Stimulated activated CD8-positive, alpha-beta memory T cell treated with anti-CD3 and anti-CD28 coated beads, Interleukin-15, amount 100 ng/mL, for 48 hours (primary cell): ENCODE results near the gene PACS1.
"Not testable (repeated sequence)": the region's sequence is repeated elsewhere in the genome, so short reads cannot be mapped to it uniquely, and the experiment has no call there.

ENCODE experiments used
- DNase-seq, 2 donors: peaks; one replicate each; pipeline ENCODE4 v3.0.0-alpha.2; 2020; ENCODE audit warnings: low read depth in 2 of 2

PACS1 gene

DNA sequence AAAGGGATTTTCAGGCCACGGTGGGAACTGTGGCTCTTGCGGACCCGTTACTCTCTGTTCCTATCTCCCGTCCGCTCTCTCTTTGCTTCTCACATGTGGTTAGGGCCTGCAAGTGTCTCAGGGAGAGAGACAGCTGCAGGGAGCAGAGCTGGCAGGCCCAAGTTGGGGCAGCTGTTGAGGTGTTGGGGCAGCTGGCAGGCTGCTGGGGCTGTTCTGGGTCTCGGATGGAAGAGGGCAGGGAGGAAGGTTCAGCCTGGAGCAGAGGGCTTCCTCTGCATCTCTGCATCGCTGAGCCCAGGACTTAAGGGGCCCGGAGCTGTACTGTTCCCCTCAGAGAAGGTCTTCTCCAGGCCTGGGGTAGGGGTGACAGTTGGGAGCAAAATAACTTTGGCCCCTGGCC, 205.3 kb downstream of the PACS1 start:
- no peak for DNase-seq

DNA sequence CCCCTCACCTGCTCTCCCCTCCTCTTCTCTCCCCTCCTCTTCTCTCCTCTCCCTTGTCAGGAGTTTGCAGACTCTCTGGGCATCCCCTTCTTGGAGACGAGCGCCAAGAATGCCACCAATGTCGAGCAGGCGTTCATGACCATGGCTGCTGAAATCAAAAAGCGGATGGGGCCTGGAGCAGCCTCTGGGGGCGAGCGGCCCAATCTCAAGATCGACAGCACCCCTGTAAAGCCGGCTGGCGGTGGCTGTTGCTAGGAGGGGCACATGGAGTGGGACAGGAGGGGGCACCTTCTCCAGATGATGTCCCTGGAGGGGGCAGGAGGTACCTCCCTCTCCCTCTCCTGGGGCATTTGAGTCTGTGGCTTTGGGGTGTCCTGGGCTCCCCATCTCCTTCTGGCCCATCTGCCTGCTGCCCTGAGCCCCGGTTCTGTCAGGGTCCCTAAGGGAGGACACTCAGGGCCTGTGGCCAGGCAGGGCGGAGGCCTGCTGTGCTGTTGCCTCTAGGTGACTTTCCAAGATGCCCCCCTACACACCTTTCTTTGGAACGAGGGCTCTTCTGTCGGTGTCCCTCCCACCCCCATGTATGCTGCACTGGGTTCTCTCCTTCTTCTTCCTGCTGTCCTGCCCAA, 206.0 kb downstream of the PACS1 start:
- DNase-seq = no peak

- DNase-seq = not testable (repeated sequence)
Observed at GRCh38 chr11:66276619-66277018, 206.5 kb downstream of the PACS1 start.

DNA sequence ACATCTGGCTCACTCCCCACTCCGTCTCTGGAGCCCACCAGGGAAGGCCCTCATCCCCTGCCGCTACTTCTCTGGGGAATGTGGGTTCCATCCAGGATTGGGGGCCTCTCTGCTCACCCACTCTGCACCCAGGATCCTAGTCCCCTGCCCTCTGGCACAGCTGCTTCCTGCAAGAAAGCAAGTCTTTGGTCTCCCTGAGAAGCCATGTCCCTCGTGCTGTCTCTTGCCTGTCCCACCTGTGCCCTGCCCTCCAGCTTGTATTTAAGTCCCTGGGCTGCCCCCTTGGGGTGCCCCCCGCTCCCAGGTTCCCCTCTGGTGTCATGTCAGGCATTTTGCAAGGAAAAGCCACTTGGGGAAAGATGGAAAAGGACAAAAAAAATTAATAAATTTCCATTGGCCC, 207.0 kb downstream of the PACS1 start:
- DNase-seq = not testable (repeated sequence)

DNA sequence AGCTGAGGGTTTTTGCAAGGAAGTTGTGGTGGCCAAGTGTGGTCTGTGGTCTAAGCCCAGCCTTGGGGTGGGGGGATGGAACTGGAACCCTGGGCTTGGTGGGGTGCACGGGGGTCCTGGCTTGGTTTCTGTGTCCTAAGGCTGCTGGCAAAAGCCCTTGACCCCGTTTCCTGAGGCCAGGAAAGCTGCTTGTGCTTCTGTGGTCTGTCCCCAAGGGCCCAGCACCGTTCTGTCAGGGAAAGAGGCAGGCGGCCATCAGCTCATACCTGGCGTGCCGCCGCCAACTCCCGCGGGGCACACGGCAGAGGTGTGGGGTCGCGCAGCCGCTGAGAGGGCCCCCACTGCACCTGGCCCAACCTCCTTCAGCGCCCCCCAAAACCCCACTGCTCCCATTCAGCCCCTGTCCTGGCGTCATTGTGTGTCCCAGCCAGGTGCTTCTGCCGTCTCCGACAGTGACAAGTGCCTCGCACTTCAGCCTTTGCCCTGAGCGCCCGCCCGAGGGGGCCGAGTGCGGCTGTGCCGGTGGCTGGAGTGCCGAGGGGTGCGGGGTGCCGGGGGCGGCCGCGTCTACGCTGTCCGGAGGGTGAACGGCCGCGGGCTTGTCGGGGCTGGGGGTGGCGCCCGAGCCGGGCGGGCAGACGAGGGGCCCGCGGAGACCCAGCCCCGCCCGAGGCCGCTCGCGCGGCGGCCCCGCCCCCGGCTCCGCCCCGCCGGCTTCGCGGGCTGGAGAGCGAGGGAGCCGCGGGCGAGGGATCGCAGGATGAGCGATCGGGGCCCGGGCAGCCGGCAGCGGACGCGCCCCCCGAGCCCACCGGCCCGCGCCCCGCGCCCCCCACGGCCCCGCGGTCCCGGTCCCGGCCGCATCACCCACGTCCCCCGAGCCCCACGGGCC, 207.6 kb downstream of the PACS1 start, which contains the start of gene CNIH2:
TSS of gene CNIH2 (plus strand) at position 705 of the 892 bp plus-strand sequence. CDS start 282 bp downstream, outside the sequence.
- DNase-seq = no peak

DNA sequence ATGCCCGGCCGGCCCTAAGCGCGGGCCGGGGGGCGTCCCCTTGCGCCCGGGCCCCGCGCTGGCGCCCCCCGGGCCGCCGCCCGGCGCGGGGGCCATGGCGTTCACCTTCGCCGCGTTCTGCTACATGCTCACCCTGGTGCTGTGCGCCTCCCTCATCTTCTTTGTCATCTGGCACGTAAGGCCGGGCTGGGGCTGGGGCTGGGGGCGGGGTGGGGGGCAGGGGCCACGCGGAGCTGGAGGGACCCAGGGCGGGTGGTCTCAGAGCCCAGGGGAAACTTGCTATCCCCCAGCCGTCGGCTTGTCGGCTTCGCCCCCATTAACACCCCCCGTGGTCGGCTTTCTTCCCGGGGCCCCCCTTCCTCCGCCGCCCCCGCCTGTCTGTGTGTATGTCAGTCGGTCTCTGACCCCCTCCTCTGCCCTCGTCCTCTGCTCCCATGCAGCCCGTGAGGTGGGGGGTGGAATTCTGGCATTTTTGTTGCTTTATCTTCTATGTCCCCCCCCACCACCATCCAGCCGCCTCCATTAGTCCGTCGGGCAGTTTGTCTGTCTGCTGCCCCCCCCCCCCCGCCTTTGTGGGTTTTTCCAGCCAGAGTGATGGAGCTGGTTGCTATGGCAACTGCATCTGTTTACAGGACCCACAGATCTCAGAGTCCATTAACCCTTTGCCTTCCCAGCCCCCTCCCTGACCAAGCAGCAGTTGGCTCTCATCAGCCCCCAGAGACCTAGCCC, 208.5 kb downstream of the PACS1 start:
- no peak for DNase-seq

- no peak for DNase-seq
Observed at GRCh38 chr11:66279092-66279734, 209.1 kb downstream of the PACS1 start.

GRCh38 chr11:66280428-66280827, 210.4 kb downstream of the PACS1 start:
- DNase-seq = no peak

GRCh38 chr11:66281001-66281400, 210.9 kb downstream of the PACS1 start:
- DNase-seq = no peak

- DNase-seq = no peak
Observed at GRCh38 chr11:66281776-66282467, 211.8 kb downstream of the PACS1 start.

- peak; percentile 98 to 99 for DNase-seq
Observed at GRCh38 chr11:66282468-66283455, 212.7 kb downstream of the PACS1 start.

DNA sequence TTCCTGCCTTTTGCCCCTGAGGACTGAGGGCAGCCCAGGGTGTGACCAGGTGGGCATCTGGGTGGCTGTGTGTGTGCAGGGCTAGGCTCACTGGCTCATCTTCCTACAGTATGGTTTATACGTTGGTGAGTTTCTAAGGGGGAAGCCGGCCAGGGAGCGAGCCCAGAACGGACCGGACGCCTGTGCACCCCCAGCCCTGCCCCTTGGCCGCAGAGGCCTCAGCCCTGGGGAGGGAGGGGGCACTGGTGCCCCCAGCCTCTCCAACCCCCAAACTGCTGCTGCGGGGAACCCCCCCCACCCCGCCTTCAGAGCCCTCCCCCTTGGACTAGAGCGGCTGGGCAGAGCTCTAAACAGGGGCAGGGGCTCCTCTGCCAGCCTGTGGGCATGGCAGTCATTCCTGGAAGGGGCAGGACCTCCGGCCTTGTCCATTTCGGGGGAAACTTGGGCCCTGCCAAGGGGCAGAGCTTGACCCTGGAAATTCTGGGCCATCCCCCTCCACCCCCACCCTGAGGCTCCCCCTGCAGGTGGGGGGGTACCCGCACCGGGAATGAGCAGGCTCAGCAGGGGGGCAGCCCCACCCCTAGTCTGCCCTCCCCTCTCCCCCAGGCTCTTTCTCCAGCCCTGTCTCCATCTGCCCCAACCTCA, 213.5 kb downstream of the PACS1 start:
- DNase-seq = no peak

DNA sequence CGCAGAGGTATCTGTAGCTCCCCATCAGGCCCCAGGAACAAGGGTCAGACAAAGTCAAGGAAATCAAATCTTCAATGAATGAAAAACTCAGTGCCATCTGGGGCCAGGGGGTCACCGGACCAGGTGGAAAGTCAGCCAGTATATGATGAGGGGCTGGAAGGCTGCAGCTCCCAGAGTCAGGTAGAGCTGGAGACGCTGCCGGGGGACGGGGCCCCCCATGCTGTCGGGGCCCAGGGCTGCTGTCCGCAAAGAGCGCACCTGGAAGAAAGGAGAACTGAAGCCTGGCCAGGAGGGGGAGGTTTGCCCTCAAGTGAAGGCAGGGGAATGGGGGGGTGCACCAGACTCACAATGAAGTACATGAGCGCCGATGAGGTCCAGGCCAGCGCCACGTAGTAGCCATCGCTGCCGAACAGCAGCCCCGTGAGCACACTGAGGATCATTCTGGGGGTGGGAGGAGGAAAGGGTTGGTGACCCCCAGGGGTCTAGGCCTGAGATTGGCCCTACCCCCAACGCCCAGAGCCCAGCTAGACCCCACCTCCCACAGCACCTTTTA, 214.5 kb downstream of the PACS1 start:
- DNase-seq = no peak

DNA sequence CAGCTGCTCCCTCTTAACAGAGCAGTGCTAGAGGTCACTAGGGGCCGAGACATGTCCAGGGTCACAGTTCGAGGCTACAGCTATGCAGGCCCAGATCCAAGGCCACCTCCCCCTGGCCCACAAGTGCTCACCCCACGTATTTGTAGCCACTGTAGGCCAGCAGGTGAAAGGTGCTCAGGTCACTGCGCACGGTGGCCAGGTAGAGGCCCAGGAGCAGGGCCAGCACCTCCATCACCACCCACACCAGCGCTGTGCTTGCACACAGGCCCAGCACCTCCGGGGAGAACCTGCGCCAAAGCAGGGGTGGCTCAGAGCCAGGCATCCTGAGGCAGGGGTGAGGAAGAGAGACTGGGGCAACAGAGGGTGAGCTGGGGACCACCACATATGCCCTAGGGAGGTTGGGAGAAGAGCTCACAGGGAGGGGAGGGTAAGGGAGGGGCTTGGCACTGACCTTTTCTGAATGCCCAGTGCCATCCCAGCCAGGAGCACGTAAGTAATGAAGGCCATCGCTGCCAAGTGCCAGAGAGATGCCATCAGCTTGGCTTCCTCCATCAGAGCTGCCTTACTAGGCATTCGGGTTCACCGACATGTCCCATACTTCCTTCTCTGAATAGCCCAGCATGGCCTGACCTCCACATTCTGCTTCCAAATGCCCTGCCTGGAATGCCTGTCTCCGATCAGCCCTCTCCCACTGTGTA, 215.3 kb downstream of the PACS1 start:
- no peak for DNase-seq

GRCh38 chr11:66286699-66287098, 216.6 kb downstream of the PACS1 start:
- no peak for DNase-seq

DNA sequence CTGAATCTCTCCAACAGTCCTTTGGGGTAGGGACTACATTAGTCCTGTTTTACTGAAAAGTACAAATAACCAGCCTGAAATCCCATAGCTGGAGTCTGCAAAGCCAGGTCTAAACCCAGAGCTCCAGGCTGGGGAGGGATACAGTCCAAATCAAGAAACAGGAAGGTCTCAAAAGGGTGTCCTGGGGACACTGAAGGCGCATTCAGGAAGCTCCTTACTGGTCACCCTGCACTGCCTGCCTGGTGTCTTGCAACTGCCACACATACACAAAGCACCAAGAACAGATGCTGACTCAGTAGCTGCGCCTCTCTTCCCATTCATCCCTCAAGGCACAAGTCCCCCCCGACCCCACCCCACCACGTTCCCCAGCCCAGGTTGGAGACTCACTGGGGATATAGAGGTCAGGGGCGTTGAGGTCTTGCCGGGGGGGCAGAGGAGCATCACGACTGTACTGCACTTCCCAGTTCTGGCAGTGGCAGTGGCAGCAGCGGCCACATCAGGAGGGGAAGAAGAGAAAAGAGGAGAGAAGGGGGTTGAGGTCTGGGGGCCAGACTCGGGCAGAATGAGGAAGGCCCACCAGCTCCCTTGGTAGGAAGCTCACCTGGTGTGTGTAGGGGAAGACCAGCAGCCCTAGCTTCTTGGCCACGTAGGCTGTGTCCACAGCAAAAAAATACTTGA, 217.3 kb downstream of the PACS1 start:
- DNase-seq = no peak

GRCh38 chr11:66287889-66288670, 218.0 kb downstream of the PACS1 start:
- no peak for DNase-seq
